ENCODE measurements around the gene DHFR.

DHFR gene

DNA sequence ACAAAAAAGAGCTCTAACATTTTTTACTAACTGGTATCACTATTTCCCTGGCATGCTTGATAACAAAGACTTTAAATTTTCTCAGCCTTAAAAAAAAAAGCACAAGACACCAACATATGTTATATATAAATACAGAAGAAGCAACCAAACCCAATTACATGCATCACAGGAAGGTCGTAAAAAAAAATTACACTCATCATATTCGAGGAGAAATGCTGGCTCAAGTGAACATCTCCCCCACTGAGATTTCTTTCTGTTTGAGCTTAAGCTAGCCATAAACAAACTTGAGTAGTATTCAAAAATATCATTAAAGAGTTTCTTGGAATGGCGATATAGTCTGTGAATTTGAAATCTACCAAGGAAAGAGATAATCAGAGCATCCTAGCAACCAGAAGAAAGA, 7.9 kb downstream of the DHFR start:
- Histone ChIP-seq H2AK5ac (ENCODE audit: low read depth, low read length) (no peak overlapping the region), H3K4ac (ENCODE audit: low read length) (no peak overlapping the region), H3K9me3 (replicated peaks in 1 of 2; ENCODE audit: control insufficient read depth in 2 of 2, insufficient read depth in 1 of 2, low read depth in 1 of 2, low read length in 2 of 2) (peaks cover 0 to 19% of the 10 kb centered on the region in 2 donors), H3K79me1 (ENCODE audit: low read depth, low read length) (no peaks in the 10 kb centered on the region), H3K4me1 (ENCODE audit: control insufficient read depth in 2 of 2, insufficient read depth in 1 of 2, low read depth in 1 of 2, low read length in 2 of 2) (no peaks in the 10 kb centered on the region), H4K91ac (ENCODE audit: low read depth, low read length, poor library complexity) (no peak overlapping the region), H4K8ac (ENCODE audit: low read depth, low read length) (no peak overlapping the region), H3K9ac (ENCODE audit: low read depth, low read length, poor library complexity) (no peak overlapping the region), H3K4me2 (ENCODE audit: insufficient read depth, low read length, poor library complexity, severe bottlenecking) (no peak overlapping the region), H2BK15ac (ENCODE audit: low read length) (no peak overlapping the region), H3K27ac (replicated peaks; ENCODE audit: low read length) (no peak overlapping the region), H3K27me3 (ENCODE audit: control insufficient read depth in 3 of 3, insufficient read depth in 3 of 3, low read depth in 1 of 3, low read length in 3 of 3) (no peaks in the 10 kb centered on the region), H3K18ac (ENCODE audit: low read length) (no peak overlapping the region), H2BK5ac (ENCODE audit: low read length) (no peak overlapping the region), H3K23ac (ENCODE audit: low read depth, low read length, poor library complexity) (no peak overlapping the region), H2BK120ac (ENCODE audit: low read depth, low read length) (no peak overlapping the region), H2AFZ (ENCODE audit: low read length) (no peak overlapping the region), H3K36me3 (replicated peaks in 1 of 2; ENCODE audit: control insufficient read depth in 2 of 2, insufficient read depth in 2 of 2, low read length in 2 of 2) (peaks cover 12 to 19% of the 10 kb centered on the region in 2 donors), H3K14ac (ENCODE audit: low read length) (no peak overlapping the region), H2BK12ac (ENCODE audit: low read length) (no peak overlapping the region), H3K4me3 (ENCODE audit: low read length in 2 of 2) (no peak overlapping the region)
- DNase-seq (ENCODE audit: low spot score): no peak
- no CpG with 5 or more reads among the region's 3 CpGs for WGBS, 2 donors (ENCODE audit: extremely low coverage in 2 of 2, insufficient read length in 2 of 2, insufficient replicate concordance in 1 of 2)

- no CpG with 5 or more reads among the region's 4 CpGs for WGBS, 2 donors (ENCODE audit: extremely low coverage in 2 of 2, insufficient read length in 2 of 2, insufficient replicate concordance in 1 of 2)
These were observed 9.9 kb downstream of the DHFR start for GRCh38 chr5:80644900-80645299.

DNA sequence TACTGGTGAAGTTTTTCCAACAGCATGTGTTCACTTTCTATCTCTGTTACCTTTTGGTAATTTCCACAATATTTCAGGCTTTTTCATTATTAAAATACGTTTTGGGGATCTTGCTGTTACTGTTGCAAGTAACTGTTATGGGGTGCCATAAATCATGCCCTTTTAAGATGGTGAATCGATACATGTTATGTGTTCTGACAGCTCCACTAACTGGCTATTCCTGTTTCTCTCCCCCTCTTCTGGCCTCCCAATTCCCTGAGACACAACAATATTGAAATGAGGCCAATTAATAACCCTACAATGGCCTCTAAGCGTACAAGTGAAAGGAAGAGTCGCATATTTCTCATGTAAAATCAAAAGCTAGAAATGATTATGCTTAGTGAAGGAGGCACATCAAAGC, 13.4 kb downstream of the DHFR start:
- no CpG with 5 or more reads among the region's 4 CpGs for WGBS, 2 donors (ENCODE audit: extremely low coverage in 2 of 2, insufficient read length in 2 of 2, insufficient replicate concordance in 1 of 2)
- no peak overlapping the region for H3K23ac ChIP-seq (ENCODE audit: low read depth, low read length, poor library complexity)
- no peak overlapping the region for H2BK5ac ChIP-seq (ENCODE audit: low read length)

More at GRCh38 chr5:80644900-80645299, 9.9 kb downstream of the DHFR start:
- H3K4ac ChIP-seq (ENCODE audit: low read length): no peak overlapping the region
- H3K27me3 ChIP-seq (ENCODE audit: control insufficient read depth in 3 of 3, insufficient read depth in 3 of 3, low read depth in 1 of 3, low read length in 3 of 3): no peaks in the 10 kb centered on the region
- H2AFZ ChIP-seq (ENCODE audit: low read length): no peak overlapping the region
- peaks cover 0 to 19% of the 10 kb centered on the region in 2 donors for H3K9me3 ChIP-seq (replicated peaks in 1 of 2; ENCODE audit: control insufficient read depth in 2 of 2, insufficient read depth in 1 of 2, low read depth in 1 of 2, low read length in 2 of 2)
- no peak overlapping the region for H3K4me3 ChIP-seq (ENCODE audit: low read length in 2 of 2)
- H3K18ac ChIP-seq (ENCODE audit: low read length): no peak overlapping the region
- no peak overlapping the region for H2BK12ac ChIP-seq (ENCODE audit: low read length)
- no peak overlapping the region for H4K91ac ChIP-seq (ENCODE audit: low read depth, low read length, poor library complexity)
- no peak overlapping the region for H3K9ac ChIP-seq (ENCODE audit: low read depth, low read length, poor library complexity)
- no peaks in the 10 kb centered on the region for H3K79me1 ChIP-seq (ENCODE audit: low read depth, low read length)
- H2AK5ac ChIP-seq (ENCODE audit: low read depth, low read length): no peak overlapping the region
- no peak overlapping the region for H2BK15ac ChIP-seq (ENCODE audit: low read length)
- H3K23ac ChIP-seq (ENCODE audit: low read depth, low read length, poor library complexity): no peak overlapping the region
- H4K8ac ChIP-seq (ENCODE audit: low read depth, low read length): no peak overlapping the region
- H3K4me2 ChIP-seq (ENCODE audit: insufficient read depth, low read length, poor library complexity, severe bottlenecking): no peak overlapping the region
- H3K27ac ChIP-seq (replicated peaks; ENCODE audit: low read length): no peak overlapping the region
- H3K14ac ChIP-seq (ENCODE audit: low read length): no peak overlapping the region
- H2BK120ac ChIP-seq (ENCODE audit: low read depth, low read length): no peak overlapping the region
- no peak for DNase-seq (ENCODE audit: low spot score)
- H3K4me1 ChIP-seq (ENCODE audit: control insufficient read depth in 2 of 2, insufficient read depth in 1 of 2, low read depth in 1 of 2, low read length in 2 of 2): no peaks in the 10 kb centered on the region
- H2BK5ac ChIP-seq (ENCODE audit: low read length): no peak overlapping the region
- H3K36me3 ChIP-seq (replicated peaks in 1 of 2; ENCODE audit: control insufficient read depth in 2 of 2, insufficient read depth in 2 of 2, low read length in 2 of 2): peaks cover 26 to 32% of the 10 kb centered on the region in 2 donors

DNA sequence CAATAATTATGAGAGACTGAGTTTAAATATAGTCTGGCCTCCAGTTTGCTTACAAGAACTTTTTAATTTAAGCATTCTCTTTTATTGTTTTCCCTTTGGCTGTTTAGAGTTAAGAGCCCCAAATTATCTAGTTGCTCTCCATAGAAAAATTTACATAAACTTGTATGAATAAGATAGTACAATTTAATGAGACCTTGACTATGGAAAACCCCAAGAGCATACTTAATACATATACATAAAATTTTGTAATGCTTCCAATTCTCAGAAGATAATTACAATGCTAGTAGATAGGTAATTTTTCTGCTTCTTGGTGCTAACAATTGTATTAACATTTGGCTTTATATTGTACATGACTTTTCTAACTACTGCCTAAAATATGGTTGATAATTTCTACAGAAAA, 20.6 kb downstream of the DHFR start:
- no peaks in the 10 kb centered on the region for H3K79me1 ChIP-seq (ENCODE audit: low read depth, low read length)
- H2BK120ac ChIP-seq (ENCODE audit: low read depth, low read length): no peak overlapping the region
- DNase-seq (ENCODE audit: low spot score): no peak
- H3K27ac ChIP-seq (replicated peaks; ENCODE audit: low read length): no peak overlapping the region
- H4K8ac ChIP-seq (ENCODE audit: low read depth, low read length): no peak overlapping the region
- no peak overlapping the region for H3K14ac ChIP-seq (ENCODE audit: low read length)
- no peak overlapping the region for H4K91ac ChIP-seq (ENCODE audit: low read depth, low read length, poor library complexity)
- H3K4me3 ChIP-seq (ENCODE audit: low read length in 2 of 2): no peak overlapping the region
- H3K9me3 ChIP-seq (replicated peaks in 1 of 2; ENCODE audit: control insufficient read depth in 2 of 2, insufficient read depth in 1 of 2, low read depth in 1 of 2, low read length in 2 of 2): no peaks in the 10 kb centered on the region
- no peaks in the 10 kb centered on the region for H3K27me3 ChIP-seq (ENCODE audit: control insufficient read depth in 3 of 3, insufficient read depth in 3 of 3, low read depth in 1 of 3, low read length in 3 of 3)
- no peaks in the 10 kb centered on the region for H3K4me1 ChIP-seq (ENCODE audit: control insufficient read depth in 2 of 2, insufficient read depth in 1 of 2, low read depth in 1 of 2, low read length in 2 of 2)
- no peak overlapping the region for H2BK12ac ChIP-seq (ENCODE audit: low read length)
- H2BK5ac ChIP-seq (ENCODE audit: low read length): no peak overlapping the region
- no peak overlapping the region for H3K18ac ChIP-seq (ENCODE audit: low read length)
- H3K4ac ChIP-seq (ENCODE audit: low read length): no peak overlapping the region
- H3K23ac ChIP-seq (ENCODE audit: low read depth, low read length, poor library complexity): no peak overlapping the region
- no peak overlapping the region for H2AFZ ChIP-seq (ENCODE audit: low read length)
- no peak overlapping the region for H2BK15ac ChIP-seq (ENCODE audit: low read length)
- no peak overlapping the region for H3K9ac ChIP-seq (ENCODE audit: low read depth, low read length, poor library complexity)
- no peak overlapping the region for H2AK5ac ChIP-seq (ENCODE audit: low read depth, low read length)
- H3K36me3 ChIP-seq (replicated peaks in 1 of 2; ENCODE audit: control insufficient read depth in 2 of 2, insufficient read depth in 2 of 2, low read length in 2 of 2): peaks cover 16 to 99% of the 10 kb centered on the region in 2 donors
- no peak overlapping the region for H3K4me2 ChIP-seq (ENCODE audit: insufficient read depth, low read length, poor library complexity, severe bottlenecking)

More for the DNA sequence above, 13.4 kb downstream of the DHFR start:
- Histone ChIP-seq H2AFZ (ENCODE audit: low read length) (no peak overlapping the region), H2BK15ac (ENCODE audit: low read length) (no peak overlapping the region), H4K91ac (ENCODE audit: low read depth, low read length, poor library complexity) (no peak overlapping the region), H2BK12ac (ENCODE audit: low read length) (no peak overlapping the region), H3K9ac (ENCODE audit: low read depth, low read length, poor library complexity) (no peak overlapping the region), H3K4ac (ENCODE audit: low read length) (no peak overlapping the region), H3K9me3 (replicated peaks in 1 of 2; ENCODE audit: control insufficient read depth in 2 of 2, insufficient read depth in 1 of 2, low read depth in 1 of 2, low read length in 2 of 2) (peaks cover 0 to 19% of the 10 kb centered on the region in 2 donors), H4K8ac (ENCODE audit: low read depth, low read length) (no peak overlapping the region), H3K79me1 (ENCODE audit: low read depth, low read length) (no peaks in the 10 kb centered on the region), H3K27me3 (ENCODE audit: control insufficient read depth in 3 of 3, insufficient read depth in 3 of 3, low read depth in 1 of 3, low read length in 3 of 3) (no peaks in the 10 kb centered on the region), H3K4me3 (ENCODE audit: low read length in 2 of 2) (no peak overlapping the region), H3K4me2 (ENCODE audit: insufficient read depth, low read length, poor library complexity, severe bottlenecking) (no peak overlapping the region), H3K18ac (ENCODE audit: low read length) (no peak overlapping the region), H2AK5ac (ENCODE audit: low read depth, low read length) (no peak overlapping the region), H3K27ac (replicated peaks; ENCODE audit: low read length) (no peak overlapping the region), H3K4me1 (ENCODE audit: control insufficient read depth in 2 of 2, insufficient read depth in 1 of 2, low read depth in 1 of 2, low read length in 2 of 2) (no peaks in the 10 kb centered on the region), H3K14ac (ENCODE audit: low read length) (no peak overlapping the region), H2BK120ac (ENCODE audit: low read depth, low read length) (no peak overlapping the region), H3K36me3 (replicated peaks in 1 of 2; ENCODE audit: control insufficient read depth in 2 of 2, insufficient read depth in 2 of 2, low read length in 2 of 2) (peaks cover 21 to 68% of the 10 kb centered on the region in 2 donors)
- DNase-seq (ENCODE audit: low spot score): no peak

Data from neuronal stem cell (in vitro differentiated cells).